PFSK-1 (cell line): Measurements from ENCODE around the gene ANTXR1.

Experiments used
- POLR2AphosphoS5 ChIP-seq: IDR thresholded peaks from 2 replicates; pipeline ENCODE4 v1.6.1; 2012; ENCODE audit warnings: low read depth, mild to moderate bottlenecking, control low read depth, low read length, moderate library complexity
- TAF1 ChIP-seq: IDR thresholded peaks from 2 replicates; pipeline ENCODE4 v1.6.1; 2012; ENCODE audit warnings: low read length, control low read depth, borderline replicate concordance; ENCODE audit not compliant: insufficient read depth

- no peak for TF ChIP-seq TAF1
- TF ChIP-seq POLR2AphosphoS5 = no peak
These were observed 235.3 kb downstream of the ANTXR1 start for GRCh38 chr2:69248232-69248631.
